GM18858 (cell line): ENCODE data around the gene NLRP6.
A peak's percentile ranks its signal among the peaks of the same experiment; 100 is the strongest.
"Not testable (repeated sequence)": the region's sequence is repeated elsewhere in the genome, so short reads cannot be mapped to it uniquely, and the experiment has no call there.

Experiments used
- ATAC-seq: cut with Tn5 transposase; IDR thresholded peaks from one replicate; pipeline ENCODE4 v1.9.1; 2021; ENCODE audit not compliant: unreplicated experiment

NLRP6 gene

GRCh38 chr11:319121-319887 is 41.1 kb downstream of the NLRP6 start:
- ATAC-seq = not testable (repeated sequence)

- not testable (repeated sequence) for ATAC-seq
Observed at GRCh38 chr11:319888-320273, 41.7 kb downstream of the NLRP6 start.

GRCh38 chr11:324156-324555 is 45.9 kb downstream of the NLRP6 start:
- ATAC-seq = no peak

GRCh38 chr11:324593-325517 is 46.6 kb downstream of the NLRP6 start:
- not testable (repeated sequence) for ATAC-seq

- ATAC-seq = no peak
Observed at GRCh38 chr11:325796-326591, 47.8 kb downstream of the NLRP6 start.

GRCh38 chr11:326592-326841 is 48.3 kb downstream of the NLRP6 start:
- ATAC-seq = no peak

- peak; percentile 42 for ATAC-seq
Observed at GRCh38 chr11:326842-327580, 48.8 kb downstream of the NLRP6 start.

GRCh38 chr11:327581-327923 is 49.3 kb downstream of the NLRP6 start:
- ATAC-seq = no peak

GRCh38 chr11:328012-328411 is 49.8 kb downstream of the NLRP6 start:
- ATAC-seq = no peak

- ATAC-seq = not testable (repeated sequence)
Observed at GRCh38 chr11:328516-329100, 50.4 kb downstream of the NLRP6 start.

- no peak for ATAC-seq
Observed at GRCh38 chr11:329886-330253, 51.7 kb downstream of the NLRP6 start.

GRCh38 chr11:330307-330693 is 52.1 kb downstream of the NLRP6 start:
- ATAC-seq = no peak

GRCh38 chr11:330694-331357 is 52.6 kb downstream of the NLRP6 start:
- ATAC-seq = no peak

GRCh38 chr11:331358-332060 is 53.3 kb downstream of the NLRP6 start:
- ATAC-seq = no peak

GRCh38 chr11:332651-333480 is 54.7 kb downstream of the NLRP6 start:
- ATAC-seq = no peak

GRCh38 chr11:333616-334263 is 55.5 kb downstream of the NLRP6 start:
- not testable (repeated sequence) for ATAC-seq

GRCh38 chr11:334264-334994 is 56.2 kb downstream of the NLRP6 start:
- ATAC-seq = no peak
